ENCODE measurements around the gene PLK4.

GRCh38 chr4:127896528-127896927 is 15.8 kb downstream of the PLK4 start:
- TF ChIP-seq CREB5 (CRISPR knock-in tag; IDR thresholded peaks at IDR 0.05; ENCODE audit: low read depth): no peak
- no peak for TF ChIP-seq ZC3H10 (CRISPR knock-in tag; IDR thresholded peaks at IDR 0.05)
- no peak for TF ChIP-seq PATZ1 (CRISPR knock-in tag; IDR thresholded peaks at IDR 0.05; ENCODE audit: borderline replicate concordance)
- TF ChIP-seq RARB (CRISPR knock-in tag; IDR thresholded peaks at IDR 0.05): no peak
- no peak for TF ChIP-seq ZNF70 (CRISPR knock-in tag; IDR thresholded peaks at IDR 0.05)
- TF ChIP-seq TOX (CRISPR knock-in tag; IDR thresholded peaks at IDR 0.05; ENCODE audit: borderline replicate concordance): no peak
- TF ChIP-seq SNAI2 (CRISPR knock-in tag; IDR thresholded peaks at IDR 0.05): no peak
- no peak for TF ChIP-seq ARNTL (CRISPR knock-in tag; IDR thresholded peaks at IDR 0.05; ENCODE audit: borderline replicate concordance, low read depth)
- no peak for TF ChIP-seq BACH2 (CRISPR knock-in tag; IDR thresholded peaks at IDR 0.05; ENCODE audit: borderline replicate concordance)
- no peak for TF ChIP-seq POU6F1 (CRISPR knock-in tag; IDR thresholded peaks at IDR 0.05; ENCODE audit: borderline replicate concordance, low read depth)
- TF ChIP-seq ZFP3 (CRISPR knock-in tag; IDR thresholded peaks at IDR 0.05): no peak
- TF ChIP-seq ZNF8 (CRISPR knock-in tag; IDR thresholded peaks at IDR 0.05): no peak
- no peak for TF ChIP-seq CSDC2 (CRISPR knock-in tag; IDR thresholded peaks at IDR 0.05)

All from SK-N-SH treated with all-trans-retinoic acid at 6 μM for 48 hours (cell line).